K562 (cell line): ENCODE data around the gene PREX1. TPM values are rescaled to one million over a fixed set of nuclear protein-coding genes. Genes with fewer than 3 reads are reported as not detected.

ENCODE experiments used
- ATAC-seq: fragments of 200-7000 bp; cut with Tn5 transposase; 3 replicates; pipeline ENCODE4 v1.9.1; 2020; ENCODE audit warnings: moderate library complexity
- BruUV-seq: library from RNA; stranded (reverse); fragments of 400-500 nt; replicated peaks from 2 replicates; lab custom pipeline; 2021; lab: Mats Ljungman, UMichigan
- CTCF ChIA-PET: fragments of 300-600 bp; formaldehyde crosslinking; extraction: SDS; loops from one replicate; lab custom pipeline; 2021; ENCODE audit warnings: low intra/inter-chr PET ratio; lab: Yijun Ruan, JAX
- POLR2A ChIA-PET: fragments of 300-600, 350-650 bp; sonication (Branson Sonifier 250); formaldehyde crosslinking; extraction: SDS; loops from one replicate; lab custom pipeline; 2021; ENCODE audit warnings: antibody characterized with exemption, inconsistent platforms; lab: Yijun Ruan, JAX
- DNase-seq, 4 experiments: peaks; one replicate each; pipeline versions ENCODE4 v3.0.0 to v3.0.0-alpha.2; 2011 to 2018; ENCODE audit warnings: low spot score in 3 of 4, mixed read lengths in 3 of 4; ENCODE audit errors: extremely low read depth in 1 of 4
- FAIRE-seq: peaks from 2 replicates; lab custom pipeline; 2011; peaks lifted over from hg19 to GRCh38; lab: Jason Lieb, UNC
- H2AFZ ChIP-seq: 2 replicates; pipeline ENCODE4 v1.6.0; 2011; ENCODE audit warnings: low read depth, low read length, control low read depth, inconsistent platforms
- H3K27ac ChIP-seq: fragments of 200-600 bp; 3 replicates; pipeline ENCODE4 v1.8.0; 2011; ENCODE audit warnings: low read depth, mild to moderate bottlenecking, control low read depth, inconsistent platforms, low read length, moderate library complexity, mixed read lengths; ENCODE audit errors: extremely low read depth
- H3K27me3 ChIP-seq, 2 experiments: fragments of 300-600 bp in 1 of 2; 2 replicates in 1 of 2; 3 replicates in 1 of 2; pipeline versions ENCODE4 v1.6.0 to v1.8.0; 2011; ENCODE audit warnings: inconsistent platforms in 2 of 2, low read length in 2 of 2, mild to moderate bottlenecking in 1 of 2, mixed read lengths in 1 of 2, moderate library complexity in 1 of 2; ENCODE audit not compliant: control insufficient read depth in 2 of 2, insufficient read depth in 2 of 2
- H3K36me3 ChIP-seq: fragments of 300-600 bp; 3 replicates; pipeline ENCODE4 v1.8.0; 2011; ENCODE audit warnings: mild to moderate bottlenecking, low read length, inconsistent platforms; ENCODE audit not compliant: control insufficient read depth, insufficient read depth
- H3K4me1 ChIP-seq, 2 experiments: fragments of 200-600 bp in 1 of 2; replicated peaks in 1 of 2; 2 replicates in 1 of 2; 3 replicates in 1 of 2; pipeline versions ENCODE4 v1.5.1 to v1.8.0; 2011; ENCODE audit warnings: inconsistent platforms in 2 of 2, low read length in 2 of 2, mild to moderate bottlenecking in 1 of 2, mixed read lengths in 1 of 2, moderate library complexity in 1 of 2; ENCODE audit not compliant: control insufficient read depth in 2 of 2, insufficient read depth in 2 of 2
- H3K4me2 ChIP-seq: 2 replicates; pipeline ENCODE4 v1.6.1; 2011; ENCODE audit warnings: low read length, control low read depth, inconsistent platforms, mixed read lengths; ENCODE audit not compliant: insufficient read depth
- H3K4me3 ChIP-seq: fragments of 200-600 bp; sonication (generic), shearing (Covaris generic); 2 replicates; pipeline ENCODE4 v1.5.1; 2016; ENCODE audit warnings: control low read depth, inconsistent platforms
- H3K79me2 ChIP-seq: fragments of 200-600 bp; 3 replicates; pipeline ENCODE4 v1.8.0; 2011; ENCODE audit warnings: low read length, inconsistent platforms; ENCODE audit not compliant: control insufficient read depth, insufficient read depth
- H3K9ac ChIP-seq, 2 experiments: 2 replicates each; pipeline versions ENCODE4 v1.6.0 to v1.6.1; 2011; ENCODE audit warnings: low read depth in 2 of 2, low read length in 2 of 2, control low read depth in 1 of 2, inconsistent platforms in 1 of 2, mild to moderate bottlenecking in 1 of 2, mixed read lengths in 1 of 2; ENCODE audit not compliant: insufficient read depth in 1 of 2
- H3K9me1 ChIP-seq: one replicate; pipeline ENCODE4 v1.6.0; 2011; ENCODE audit warnings: inconsistent platforms, mild to moderate bottlenecking, low read length, moderate library complexity; ENCODE audit not compliant: control insufficient read depth, insufficient read depth
- H3K9me3 ChIP-seq: replicated peaks from 2 replicates; pipeline ENCODE4 v1.5.1; 2011; ENCODE audit warnings: low read depth, low read length, inconsistent platforms; ENCODE audit not compliant: control insufficient read depth, insufficient read depth
- H4K20me1 ChIP-seq: replicated peaks from 2 replicates; pipeline ENCODE4 v1.6.1; 2011; ENCODE audit warnings: low read length, inconsistent platforms, mixed read lengths; ENCODE audit not compliant: control insufficient read depth, insufficient read depth
- CEBPB ChIP-seq: fragments of 450-650 bp; IDR thresholded peaks from 2 replicates; pipeline ENCODE4 v1.6.1; 2016; ENCODE audit warnings: missing genetic modification characterization, missing compliant biosample characterization
- DNMT1 ChIP-seq: fragments of 450-650 bp; IDR thresholded peaks from 2 replicates; pipeline ENCODE4 v1.6.1; 2016; ENCODE audit warnings: antibody characterized with exemption, mild to moderate bottlenecking
- PRDM10 ChIP-seq: fragments of 450-650 bp; IDR thresholded peaks from 2 replicates; pipeline ENCODE4 v1.6.1; 2018; ENCODE audit not compliant: partially characterized antibody
- WGBS: fragments of 100-300 bp; shearing (Covaris generic); methylation state at CpG from one replicate; pipeline ENCODE4 v1.1.6; 2016; ENCODE audit warnings: low coverage, mixed read lengths; ENCODE audit not compliant: insufficient coverage; ENCODE audit errors: missing lambda C conversion rate; 5-methylcytosine and 5-hydroxymethylcytosine counted together
- in situ Hi-C: fragments of 300-500 bp; cut with MboI; formaldehyde crosslinking; loops from 4 replicates; pipeline ENCODE4 v1.15.0; 2018; ENCODE audit warnings: inconsistent platforms, mixed read lengths
- intact Hi-C: fragments of 100-400 bp; cut with micrococcal nuclease; formaldehyde crosslinking; loops from 2 replicates; pipeline ENCODE4 v1.14.2; 2022
- polyA plus RNA-seq, 8 experiments: library from polyadenylated mRNA; depleted of rRNA in 4 of 8; stranded (reverse) in 5 of 8; unstranded in 3 of 8; fragments of >200 nt; fragmentation: Nextera tagmentation in 2 of 8; fragmentation: Illumina TruSeq in 1 of 8; extraction: Ambion mirVana in 2 of 8; extraction: Trizol in 1 of 8; gene quantifications; 2 replicates each; pipeline versions ENCODE4 v1.2.1 to v1.2.3, GENCODE V29; 2011 to 2014; ENCODE audit warnings: inconsistent platforms in 1 of 8, missing spikeins in 1 of 8
- total RNA-seq, 7 experiments: library from RNA; depleted of rRNA in 6 of 7; stranded (reverse); fragments of >200 nt in 6 of 7; fragmentation: Illumina TruSeq in 2 of 7; extraction: Trizol in 2 of 7; gene quantifications; 2 replicates each; pipeline versions ENCODE4 v1.2.1 to v1.2.3, GENCODE V29; 2011 to 2021; ENCODE audit warnings: low replicate concordance in 1 of 7

PREX1 gene
- total and polyA plus RNA-seq, 9 of the 15 experiments (the other 6 are each of a cell fraction or from before 2014, with no cell fraction given), result 0.37 to 10.4 (median 4.8) TPM

GRCh38 chr20:48820649-48820973 lies 7.2 kb downstream of the PREX1 start:
- 35% methylated on average over 8 of the region's 8 CpGs for WGBS
- Histone ChIP-seq H3K4me1 (no peaks in the 10 kb centered on the region), H3K4me3 (no peak overlapping the region), H3K36me3 (no peaks in the 10 kb centered on the region), H2AFZ (no peak overlapping the region), H3K27ac (no peak overlapping the region), H3K4me2 (no peak overlapping the region), H4K20me1 (0 out of 2 replicates have a peak, but pooled peaks cover 9% of the 10 kb centered on the region), H3K27me3 (no peaks in the 10 kb centered on the region), H3K9me1 (no peaks in the 10 kb centered on the region), H3K9ac (no peak overlapping the region), H3K9me3 (no peaks in the 10 kb centered on the region), H3K79me2 (no peaks in the 10 kb centered on the region)
- intact Hi-C loops (no loop called here), in situ Hi-C loops (no loop called here)
- no peak for DNase-seq
- no peak for ATAC-seq
- CTCF ChIA-PET, result no interaction called here
- BruUV-seq, result no TSS peak
- FAIRE-seq, result no peak
- no peak for TF ChIP-seq DNMT1
- TF ChIP-seq PRDM10, result peak; percentile 72
- TF ChIP-seq CEBPB (tag), result no peak
- POLR2A ChIA-PET, result interaction anchor here (0.6 kb wide), 1 partner anchor 120 kb away, joined by 3 read pairs; no protein-coding TSS in a partner anchor
